B cell (primary cell): Measurements from ENCODE around the gene SLC16A6. TPM values are rescaled to one million over a fixed set of nuclear protein-coding genes. Genes with fewer than 3 reads are reported as not detected.
"Not testable (repeated sequence)": the region's sequence is repeated elsewhere in the genome, so short reads cannot be mapped to it uniquely, and the experiment has no call there.

Source experiments
- ATAC-seq: fragments of 200-7000 bp; cut with Tn5 transposase; one replicate; pipeline ENCODE4 v1.10.0; 2021; ENCODE audit warnings: low read depth, mild to moderate bottlenecking, moderate number of reproducible peaks, moderate library complexity
- CTCF ChIA-PET: fragments of 350-600 bp; sonication (Branson Sonifier 250); formaldehyde crosslinking; loops from one replicate; lab custom pipeline; 2021; ENCODE audit warnings: antibody characterized with exemption, inconsistent platforms; lab: Charles Lee
- POLR2A ChIA-PET: fragments of 350-600 bp; sonication (Branson Sonifier 250); formaldehyde crosslinking; loops from one replicate; lab custom pipeline; 2021; ENCODE audit warnings: antibody characterized with exemption; lab: Charles Lee
- DNase-seq: peaks from one replicate; pipeline ENCODE4 v3.0.0; 2013
- H2AFZ ChIP-seq: 2 replicates; pipeline ENCODE4 v1.6.1; 2012; ENCODE audit warnings: mild to moderate bottlenecking, low read depth, low read length; ENCODE audit not compliant: insufficient read depth, poor library complexity, severe bottlenecking
- H3K27ac ChIP-seq, 2 donors: 1 replicate in 1 of 2; 2 replicates in 1 of 2; pipeline ENCODE4 v1.5.1; 2012 to 2013; ENCODE audit warnings: low read length in 2 of 2, mild to moderate bottlenecking in 2 of 2, moderate library complexity in 1 of 2
- H3K27me3 ChIP-seq, 4 experiments: fragments of 200-600 bp in 1 of 4; sonication (generic) in 1 of 4; replicated peaks in 1 of 4; 1 replicate in 2 of 4; 2 replicates in 2 of 4; pipeline versions ENCODE4 v1.6.1 to v1.7.0; 2013 to 2016; ENCODE audit warnings: low read length in 3 of 4, mild to moderate bottlenecking in 2 of 4, mixed read lengths in 1 of 4, moderate library complexity in 1 of 4; ENCODE audit not compliant: insufficient read depth in 4 of 4, control insufficient read depth in 3 of 4; ENCODE audit errors: control extremely low read depth in 1 of 4
- H3K36me3 ChIP-seq, 2 experiments: replicated peaks in 1 of 2; 1 replicate in 1 of 2; 2 replicates in 1 of 2; pipeline versions ENCODE4 v1.6.1 to v1.7.1; 2013; ENCODE audit warnings: low read length in 1 of 2; ENCODE audit not compliant: insufficient read depth in 2 of 2, control insufficient read depth in 1 of 2; ENCODE audit errors: control extremely low read depth in 1 of 2, extremely low read depth in 1 of 2
- H3K4me1 ChIP-seq, 2 donors: fragments of 200-600 bp in 1 of 2; sonication (generic) in 1 of 2; 1 replicate in 1 of 2; 2 replicates in 1 of 2; pipeline versions ENCODE4 v1.5.1 to v1.6.1; 2013 to 2017; ENCODE audit warnings: low read length in 2 of 2; ENCODE audit not compliant: control insufficient read depth in 2 of 2, insufficient read depth in 2 of 2
- H3K4me2 ChIP-seq: replicated peaks from 2 replicates; pipeline ENCODE3; 2012; ENCODE audit warnings: mild to moderate bottlenecking, low read depth, low read length; ENCODE audit not compliant: poor library complexity, severe bottlenecking
- H3K4me3 ChIP-seq, 5 experiments: fragments of 200-600 bp in 1 of 5; sonication (generic) in 1 of 5; 1 replicate in 3 of 5; 2 replicates in 2 of 5; pipeline versions ENCODE4 v1.5.1 to v1.7.0; 2011 to 2016; ENCODE audit warnings: low read length in 4 of 5, mild to moderate bottlenecking in 4 of 5, low read depth in 2 of 5, control low read depth in 1 of 5, moderate library complexity in 1 of 5; ENCODE audit not compliant: insufficient read depth in 1 of 5; ENCODE audit errors: control extremely low read depth in 1 of 5, extremely low read depth in 1 of 5
- H3K79me2 ChIP-seq: fragments of 200-600 bp; sonication (generic); one replicate; pipeline ENCODE4 v1.6.0; 2016; ENCODE audit warnings: low read length; ENCODE audit not compliant: control insufficient read depth, insufficient read depth
- H3K9ac ChIP-seq: fragments of 200-600 bp; sonication (generic); 2 replicates; pipeline ENCODE4 v1.6.1; 2017; ENCODE audit warnings: mild to moderate bottlenecking, low read length, moderate library complexity
- H3K9me3 ChIP-seq, 3 donors: one replicate each; pipeline versions ENCODE4 v1.6.1 to v1.7.1; 2013; ENCODE audit warnings: low read length in 2 of 3; ENCODE audit not compliant: control insufficient read depth in 2 of 3, insufficient read depth in 1 of 3; ENCODE audit errors: control extremely low read depth in 1 of 3
- H4K20me1 ChIP-seq: 2 replicates; pipeline ENCODE4 v1.6.0; 2012; ENCODE audit warnings: mild to moderate bottlenecking, low read length; ENCODE audit not compliant: insufficient read depth, control insufficient read depth, poor library complexity, severe bottlenecking
- H3K27ac Mint-ChIP-seq: one replicate; pipeline ENCODE4 v1.8.0; 2021; ENCODE audit warnings: mixed read lengths
- H3K27me3 Mint-ChIP-seq: one replicate; pipeline ENCODE4 v1.8.0; 2021; ENCODE audit warnings: mixed read lengths
- H3K4me1 Mint-ChIP-seq: one replicate; pipeline ENCODE4 v1.8.0; 2021; ENCODE audit warnings: mixed read lengths
- H3K4me3 Mint-ChIP-seq: one replicate; pipeline ENCODE4 v1.8.0; 2021; ENCODE audit warnings: mixed read lengths
- H3K9me3 Mint-ChIP-seq: one replicate; pipeline ENCODE4 v1.8.0; 2022; ENCODE audit warnings: mixed read lengths; ENCODE audit not compliant: insufficient read depth
- EZH2 ChIP-seq: IDR thresholded peaks from 2 replicates; pipeline ENCODE4 v1.6.1; 2012; ENCODE audit warnings: borderline replicate concordance, low read depth, mild to moderate bottlenecking, moderate library complexity, low read length; ENCODE audit not compliant: insufficient read depth, poor library complexity, severe bottlenecking
- WGBS: methylation state at CpG from one replicate; pipeline ENCODE4 v1.1.5; 2013; ENCODE audit warnings: missing lambda C conversion rate; ENCODE audit not compliant: insufficient coverage; 5-methylcytosine and 5-hydroxymethylcytosine counted together
- intact Hi-C: fragments of 100-400 bp; cut with micrococcal nuclease; formaldehyde crosslinking; loops from one replicate; pipeline ENCODE4 v1.10.0; 2022
- polyA plus RNA-seq: library from polyadenylated mRNA; depleted of rRNA; stranded (reverse); fragments of >200 nt; gene quantifications from 2 replicates; pipeline ENCODE4 v1.2.3, GENCODE V29; 2012
- total RNA-seq, 2 donors: library from RNA; stranded (reverse); fragments of 120-200 nt in 1 of 2; gene quantifications; 1 replicate in 1 of 2; 2 replicates in 1 of 2; pipeline versions ENCODE4 v1.2.3 to v1.2.4, GENCODE V29; 2013 to 2022
- TF ChIP-seq, protein P1 (sequence below): fragments of 200-600 bp; IDR thresholded peaks from one replicate; pipeline ENCODE4 v1.8.0; 2022; ENCODE audit warnings: antibody characterized with exemption, mild to moderate bottlenecking

SLC16A6 gene
- total and polyA plus RNA-seq, 2 donors (not counting 1 experiment from before 2014, with no cell fraction given) = 1.1 to 3.8 TPM

GRCh38 chr17:68257934-68258333, 33.0 kb downstream of the SLC16A6 start:
- H3K27me3 Mint-ChIP-seq = no peaks in the 10 kb centered on the region
- peaks cover 74% of the 10 kb centered on the region for H3K4me1 Mint-ChIP-seq
- POLR2A ChIA-PET = interaction anchor here (1.4 to 2.3 kb wide), 4 partner anchors 10 to 53 kb away, joined by 4 to 11 read pairs (median 6); partner anchors contain the start of gene AMZ2
- no peak overlapping the region for H3K4me3 ChIP-seq
- ATAC-seq = no peak
- peak overlapping the region; percentile 84 to 92 for H3K27ac ChIP-seq
- peaks cover 0 to 9% of the 10 kb centered on the region in 2 experiments for H3K36me3 ChIP-seq
- H3K4me3 Mint-ChIP-seq = peak overlapping the region; percentile 55
- H3K79me2 ChIP-seq = peaks cover 9% of the 10 kb centered on the region
- no peak overlapping the region for H2AFZ ChIP-seq
- CTCF ChIA-PET = interaction anchor here (0.7 to 8.7 kb wide), 7 partner anchors 10 to 197 kb away, joined by 3 to 126 read pairs (median 6); partner anchors contain the start of gene AMZ2
- TF ChIP-seq, protein P1, sequence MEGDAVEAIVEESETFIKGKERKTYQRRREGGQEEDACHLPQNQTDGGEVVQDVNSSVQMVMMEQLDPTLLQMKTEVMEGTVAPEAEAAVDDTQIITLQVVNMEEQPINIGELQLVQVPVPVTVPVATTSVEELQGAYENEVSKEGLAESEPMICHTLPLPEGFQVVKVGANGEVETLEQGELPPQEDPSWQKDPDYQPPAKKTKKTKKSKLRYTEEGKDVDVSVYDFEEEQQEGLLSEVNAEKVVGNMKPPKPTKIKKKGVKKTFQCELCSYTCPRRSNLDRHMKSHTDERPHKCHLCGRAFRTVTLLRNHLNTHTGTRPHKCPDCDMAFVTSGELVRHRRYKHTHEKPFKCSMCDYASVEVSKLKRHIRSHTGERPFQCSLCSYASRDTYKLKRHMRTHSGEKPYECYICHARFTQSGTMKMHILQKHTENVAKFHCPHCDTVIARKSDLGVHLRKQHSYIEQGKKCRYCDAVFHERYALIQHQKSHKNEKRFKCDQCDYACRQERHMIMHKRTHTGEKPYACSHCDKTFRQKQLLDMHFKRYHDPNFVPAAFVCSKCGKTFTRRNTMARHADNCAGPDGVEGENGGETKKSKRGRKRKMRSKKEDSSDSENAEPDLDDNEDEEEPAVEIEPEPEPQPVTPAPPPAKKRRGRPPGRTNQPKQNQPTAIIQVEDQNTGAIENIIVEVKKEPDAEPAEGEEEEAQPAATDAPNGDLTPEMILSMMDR = no peak
- TF ChIP-seq EZH2 = no peak
- H3K9ac ChIP-seq = no peak overlapping the region
- intact Hi-C loops = loop anchor here (1.0 kb wide), 1 partner anchor 11 kb away; no protein-coding TSS in a partner anchor
- H3K27me3 ChIP-seq = no peaks in the 10 kb centered on the region
- peak overlapping the region; percentile 86 for H3K27ac Mint-ChIP-seq
- no peaks in the 10 kb centered on the region for H3K9me3 ChIP-seq
- no peaks in the 10 kb centered on the region for H3K9me3 Mint-ChIP-seq
- DNase-seq = no peak
- peaks cover 72 to 74% of the 10 kb centered on the region in 2 donors for H3K4me1 ChIP-seq
- H3K4me2 ChIP-seq = no peak overlapping the region
- no peaks in the 10 kb centered on the region for H4K20me1 ChIP-seq

DNA sequence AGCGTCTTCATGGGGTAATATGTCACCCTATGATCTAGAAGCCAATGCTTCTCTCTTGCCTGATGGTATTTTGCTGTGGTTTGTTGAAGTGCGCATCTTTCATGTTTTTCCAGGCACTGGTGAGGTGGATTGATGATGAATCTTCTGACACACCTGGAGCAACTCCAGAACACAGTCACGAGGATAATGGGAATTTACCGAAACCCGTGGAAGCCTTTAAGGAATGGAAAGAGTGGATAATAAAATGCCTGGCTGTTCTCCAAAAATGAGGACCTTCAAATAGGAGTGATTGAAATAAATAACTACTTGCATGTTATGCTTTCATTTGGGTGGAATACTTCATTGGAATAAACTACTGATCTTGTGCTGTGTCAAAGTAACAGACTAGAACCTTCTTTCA, 34.2 kb downstream of the SLC16A6 start:
- Histone ChIP-seq H3K4me2 (peak overlapping the region; percentile 41), H3K4me1 (peaks cover 68 to 73% of the 10 kb centered on the region in 2 donors), H3K27ac (peak overlapping the region; percentile 30 to 84), H3K79me2 (peaks cover 10% of the 10 kb centered on the region), H3K36me3 (peaks cover 0 to 18% of the 10 kb centered on the region in 2 experiments)
- peak overlapping the region; percentile 85 for H3K27ac Mint-ChIP-seq
- H3K27me3 ChIP-seq, intact Hi-C loops, H2AFZ ChIP-seq, POLR2A ChIA-PET, H4K20me1 ChIP-seq, H3K9me3 Mint-ChIP-seq, H3K4me3 ChIP-seq, H3K9ac ChIP-seq, H3K9me3 ChIP-seq, H3K27me3 Mint-ChIP-seq, DNase-seq, ATAC-seq: not testable (repeated sequence)
- CTCF ChIA-PET = interaction anchor here (1.0 kb wide), 1 partner anchor 8 kb away, joined by 5 read pairs; the partner anchor contains the start of gene AMZ2
- H3K4me1 Mint-ChIP-seq = peaks cover 71% of the 10 kb centered on the region
- H3K4me3 Mint-ChIP-seq = peak overlapping the region; percentile 26
- 100% methylated on average over 3 of the region's 5 CpGs for WGBS
